HepG2 (cell line): ENCODE measurements around the gene VPS52. TPM values are rescaled to one million over a fixed set of nuclear protein-coding genes. Genes with fewer than 3 reads are reported as not detected.
A peak's percentile ranks its signal among the peaks of the same experiment; 100 is the strongest.

Experiments
- ATAC-seq: fragments of 200-7000 bp; cut with Tn5 transposase; 3 replicates; pipeline ENCODE4 v1.9.1; 2020; ENCODE audit warnings: mild to moderate bottlenecking, moderate library complexity
- BruUV-seq: library from RNA; stranded (reverse); fragments of 400-500 nt; replicated peaks from 2 replicates; lab custom pipeline; 2021; lab: Mats Ljungman, UMichigan
- CTCF ChIA-PET: fragments of 300-600 bp; formaldehyde crosslinking; extraction: SDS; loops from one replicate; lab custom pipeline; 2021; ENCODE audit warnings: low total read pairs, inconsistent platforms, low intra/inter-chr PET ratio; lab: Yijun Ruan, JAX
- POLR2A ChIA-PET: fragments of 350-600 bp; sonication (Branson Sonifier 250); formaldehyde crosslinking; loops from one replicate; lab custom pipeline; 2020; ENCODE audit warnings: antibody characterized with exemption, inconsistent platforms; lab: Yijun Ruan, JAX
- DNase-seq: peaks from one replicate; pipeline ENCODE4 v3.0.0-alpha.2; 2015; ENCODE audit warnings: low spot score
- FAIRE-seq: peaks from 3 replicates; lab custom pipeline; 2011; peaks lifted over from hg19 to GRCh38; lab: Jason Lieb, UNC
- H2AFZ ChIP-seq: one replicate; pipeline ENCODE4 v1.6.1; 2011; ENCODE audit warnings: low read length, inconsistent platforms
- H3K27ac ChIP-seq: fragments of 300-600 bp; 3 replicates; pipeline ENCODE4 v1.8.0; 2011; ENCODE audit warnings: mixed run types, mild to moderate bottlenecking, mixed read lengths, low read length, inconsistent platforms; ENCODE audit not compliant: insufficient read depth; ENCODE audit errors: extremely low read length
- H3K27me3 ChIP-seq, 2 experiments: fragments of 200-600 bp in 1 of 2; 2 replicates in 1 of 2; 3 replicates in 1 of 2; pipeline versions ENCODE4 v1.6.0 to v1.8.0; 2011; ENCODE audit warnings: low read length in 2 of 2, mild to moderate bottlenecking in 2 of 2, moderate library complexity in 2 of 2, inconsistent platforms in 1 of 2; ENCODE audit not compliant: insufficient read depth in 2 of 2, control insufficient read depth in 1 of 2
- H3K36me3 ChIP-seq, 2 experiments: fragments of 200-600 bp in 1 of 2; replicated peaks in 1 of 2; 2 replicates in 1 of 2; 3 replicates in 1 of 2; pipeline versions ENCODE4 v1.5.1 to v1.8.0; 2011; ENCODE audit warnings: low read length in 2 of 2, inconsistent platforms in 1 of 2; ENCODE audit not compliant: insufficient read depth in 2 of 2, control insufficient read depth in 1 of 2
- H3K4me1 ChIP-seq: 2 replicates; pipeline ENCODE4 v1.5.1; 2012; ENCODE audit warnings: low read length, inconsistent platforms; ENCODE audit not compliant: insufficient read depth
- H3K4me2 ChIP-seq: 2 replicates; pipeline ENCODE4 v1.6.0; 2011; ENCODE audit warnings: low read depth, low read length, inconsistent platforms
- H3K4me3 ChIP-seq, 3 experiments: fragments of 200-600 bp in 1 of 3; sonication (generic), shearing (Covaris generic) in 1 of 3; replicated peaks in 1 of 3; 2 replicates each; pipeline ENCODE4 v1.5.1; 2011 to 2016; ENCODE audit warnings: low read length in 3 of 3, inconsistent platforms in 2 of 3, low read depth in 2 of 3, mild to moderate bottlenecking in 2 of 3, control low read depth in 1 of 3, mixed read lengths in 1 of 3; ENCODE audit not compliant: insufficient read depth in 1 of 3
- H3K79me2 ChIP-seq: one replicate; pipeline ENCODE4 v1.6.1; 2011; ENCODE audit warnings: low read length, inconsistent platforms; ENCODE audit not compliant: insufficient read depth
- H3K9ac ChIP-seq: 2 replicates; pipeline ENCODE4 v1.6.0; 2011; ENCODE audit warnings: mild to moderate bottlenecking, low read depth, low read length, inconsistent platforms; ENCODE audit not compliant: insufficient read depth
- H3K9me3 ChIP-seq: 2 replicates; pipeline ENCODE4 v1.5.1; 2012; ENCODE audit warnings: mild to moderate bottlenecking, low read length
- H4K20me1 ChIP-seq: 2 replicates; pipeline ENCODE4 v1.6.0; 2011; ENCODE audit warnings: inconsistent platforms, mild to moderate bottlenecking, low read length, moderate library complexity; ENCODE audit not compliant: insufficient read depth
- AGO2 ChIP-seq: fragments of 200-400 bp; formaldehyde crosslinking; optimal IDR thresholded peaks from 2 replicates; pipeline ENCODE3; 2017; ENCODE audit warnings: mild to moderate bottlenecking, low read depth, low read length, moderate library complexity
- ATF7 ChIP-seq, 2 experiments: fragments of 450-650 bp in 1 of 2; sonication (generic) in 1 of 2; formaldehyde crosslinking in 1 of 2; IDR thresholded peaks; 2 replicates each; pipeline versions ENCODE4 v1.4.0 to v1.6.1; 2016 to 2020; ENCODE audit warnings: antibody characterized with exemption in 1 of 2, mild to moderate bottlenecking in 1 of 2, missing genetic modification reagents in 1 of 2
- CENPT ChIP-seq: sonication (generic); formaldehyde crosslinking; IDR thresholded peaks from 2 replicates; pipeline ENCODE4 v1.8.0; 2022; ENCODE audit warnings: low read depth, mild to moderate bottlenecking, moderate library complexity, missing genetic modification reagents
- ELF1 ChIP-seq: sonication (generic); formaldehyde crosslinking; IDR thresholded peaks from 2 replicates; pipeline ENCODE4 v1.4.0; 2020; ENCODE audit warnings: missing genetic modification reagents
- EZH2 ChIP-seq: conservative IDR thresholded peaks from 2 replicates; pipeline ENCODE4 v1.6.1; 2012; ENCODE audit warnings: mild to moderate bottlenecking, low read depth, low read length, moderate library complexity
- KMT2B ChIP-seq: IDR thresholded peaks from 2 replicates; pipeline ENCODE4 v1.6.1; 2016; ENCODE audit warnings: missing genetic modification reagents, missing compliant biosample characterization
- MTF1 ChIP-seq: sonication (generic); formaldehyde crosslinking; IDR thresholded peaks from 2 replicates; pipeline ENCODE4 v1.5.0; 2020; ENCODE audit warnings: missing genetic modification reagents
- ZBTB2 ChIP-seq: sonication (generic); formaldehyde crosslinking; IDR thresholded peaks from 2 replicates; pipeline ENCODE4 v1.8.0; 2022; ENCODE audit warnings: low read depth, missing genetic modification reagents
- ZFY ChIP-seq: sonication (generic); formaldehyde crosslinking; IDR thresholded peaks from 2 replicates; pipeline ENCODE4 v1.4.0; 2020; ENCODE audit warnings: missing genetic modification reagents
- ZNF33B ChIP-seq: sonication (generic); formaldehyde crosslinking; IDR thresholded peaks from 2 replicates; pipeline ENCODE4 v1.5.1; 2020; ENCODE audit warnings: mild to moderate bottlenecking, missing genetic modification reagents
- ZNF761 ChIP-seq: sonication (generic); formaldehyde crosslinking; conservative IDR thresholded peaks from 2 replicates; pipeline ENCODE4 v1.4.0; 2020; ENCODE audit warnings: mild to moderate bottlenecking, missing genetic modification reagents
- WGBS: methylation state at CpG from one replicate; pipeline ENCODE4 v1.1.6; 2017; ENCODE audit warnings: low lambda C conversion rate; 5-methylcytosine and 5-hydroxymethylcytosine counted together
- in situ Hi-C: cut with HindIII; loops from 2 replicates; pipeline ENCODE4 v1.10.0; 2017; ENCODE audit warnings: low pct_unique_long_range_greater_than_20kb; ENCODE audit not compliant: extremely low pct_ligation_motif_present
- intact Hi-C: fragments of 100-400 bp; cut with micrococcal nuclease; formaldehyde crosslinking; loops from one replicate; pipeline ENCODE4 v1.10.0; 2022; ENCODE audit not compliant: unreplicated experiment
- polyA plus RNA-seq, 8 experiments: library from polyadenylated mRNA; depleted of rRNA in 3 of 8; stranded (reverse) in 7 of 8; unstranded in 1 of 8; fragments of >200 nt; fragmentation: Illumina TruSeq in 4 of 8; extraction: Trizol in 4 of 8; gene quantifications; 2 replicates each; pipeline versions ENCODE4 v1.2.1 to v1.2.3, GENCODE V29; 2011 to 2016; ENCODE audit warnings: low read depth in 4 of 8, missing spikeins in 1 of 8, mixed read lengths in 1 of 8; ENCODE audit not compliant: insufficient read depth in 1 of 8
- total RNA-seq, 5 experiments: library from RNA; depleted of rRNA; stranded (reverse); fragments of >200 nt; fragmentation: Illumina TruSeq; extraction: Trizol; gene quantifications; 2 replicates each; pipeline ENCODE4 v1.2.3, GENCODE V29; 2016; ENCODE audit warnings: low read depth in 1 of 5

The VPS52 gene
- total and polyA plus RNA-seq, 2 of the 13 experiments (the other 11 are each of a cell fraction or from before 2014, with no cell fraction given): 48.9 to 85.5 TPM

GRCh38 chr6:33320315-33321181, 48.9 kb upstream of the VPS52 start:
- Histone ChIP-seq H2AFZ (no peak overlapping the region), H3K36me3 (peaks cover 5 to 31% of the 10 kb centered on the region in 2 experiments), H3K27ac (no peak overlapping the region), H3K27me3 (no peaks in the 10 kb centered on the region; a peak in 2 of 5 replicates), H3K9ac (no peak overlapping the region), H3K9me3 (no peaks in the 10 kb centered on the region), H3K4me1 (peaks cover 57% of the 10 kb centered on the region), H4K20me1 (peaks cover 3% of the 10 kb centered on the region; the same call in 1 of the 2 replicates), H3K4me3 (no peak overlapping the region)
- BruUV-seq: no TSS peak
- DNase-seq: no peak
- intact Hi-C loops (no loop called here), in situ Hi-C loops (no loop called here)
- WGBS: 95% methylated on average over 29 of the region's 32 CpGs
- no peak for FAIRE-seq
- POLR2A ChIA-PET: interaction anchor here (0.9 to 3.9 kb wide), 2 partner anchors 20 to 121 kb away, joined by 3 to 57 read pairs; partner anchors contain the start of gene RGL2
- CTCF ChIA-PET: no interaction called here
- peak; percentile 65 for TF ChIP-seq ATF7 (IDR thresholded peaks at IDR 0.05)
- no peak for TF ChIP-seq ATF7 (CRISPR knock-in tag; IDR thresholded peaks at IDR 0.05)
- no peak for TF ChIP-seq CENPT
- TF ChIP-seq, all 625 proteins: peak for 1
- Histone ChIP-seq H3K79me2 (peaks cover 22% of the 10 kb centered on the region), H3K4me2 (peak overlapping the region; percentile 93; the same call in 1 of the 2 replicates)
- ATAC-seq: no peak

GRCh38 chr6:33319939-33320314, 48.3 kb upstream of the VPS52 start:
- intact Hi-C loops: no loop called here
- H3K4me1 ChIP-seq: peaks cover 58% of the 10 kb centered on the region
- no peak for TF ChIP-seq ELF1 (CRISPR knock-in tag)
- TF ChIP-seq ZNF33B (CRISPR knock-in tag): no peak
- no peak for TF ChIP-seq EZH2
- TF ChIP-seq AGO2: no peak
- no peak for TF ChIP-seq ZBTB2 (CRISPR knock-in tag)
- TF ChIP-seq MTF1: no peak
- no peak for TF ChIP-seq KMT2B (CRISPR knock-in tag)
- TF ChIP-seq ZFY (CRISPR knock-in tag): no peak
- TF ChIP-seq ZNF761: no peak
- FAIRE-seq: no peak
- DNase-seq: no peak
- peaks cover 5 to 31% of the 10 kb centered on the region in 2 experiments for H3K36me3 ChIP-seq
- H3K9ac ChIP-seq: no peak overlapping the region
- in situ Hi-C loops: no loop called here
- no peak overlapping the region for H3K4me3 ChIP-seq
- no peak overlapping the region for H3K4me2 ChIP-seq
- peaks cover 22% of the 10 kb centered on the region for H3K79me2 ChIP-seq
- WGBS: 95% methylated on average over 3 of the region's 3 CpGs
- no peak overlapping the region for H2AFZ ChIP-seq
- H3K9me3 ChIP-seq: no peaks in the 10 kb centered on the region
- no peak overlapping the region for H3K27ac ChIP-seq
- H4K20me1 ChIP-seq: peaks cover 3% of the 10 kb centered on the region; the same call in 1 of the 2 replicates
- H3K27me3 ChIP-seq: no peaks in the 10 kb centered on the region; a peak in 2 of 5 replicates
- no TSS peak for BruUV-seq
- ATAC-seq: no peak
- POLR2A ChIA-PET: interaction anchor here (0.9 to 3.9 kb wide), 2 partner anchors 19 to 120 kb away, joined by 3 to 57 read pairs; partner anchors contain the start of gene RGL2
- CTCF ChIA-PET: no interaction called here
